Activated naive CD4-positive, alpha-beta T cell treated with anti-CD3 and anti-CD28 coated beads, Interleukin-2, amount 50 U/mL, for 24 hours (primary cell): ENCODE results near the gene ZNF229.
"Not testable (repeated sequence)": the region's sequence is repeated elsewhere in the genome, so short reads cannot be mapped to it uniquely, and the experiment has no call there.

Experiments used
- H3K27ac Mint-ChIP-seq: one replicate; pipeline ENCODE4 v1.8.0; 2021; ENCODE audit warnings: mild to moderate bottlenecking, mixed read lengths
- H3K27me3 Mint-ChIP-seq: one replicate; pipeline ENCODE4 v1.8.0; 2021; ENCODE audit warnings: mixed read lengths
- H3K36me3 Mint-ChIP-seq: one replicate; pipeline ENCODE4 v1.8.0; 2021; ENCODE audit warnings: mixed read lengths
- H3K4me1 Mint-ChIP-seq: one replicate; pipeline ENCODE4 v1.8.0; 2021; ENCODE audit warnings: mixed read lengths
- H3K4me3 Mint-ChIP-seq: one replicate; pipeline ENCODE4 v1.8.0; 2021; ENCODE audit warnings: mild to moderate bottlenecking, mixed read lengths
- H3K9me3 Mint-ChIP-seq: one replicate; pipeline ENCODE4 v1.8.0; 2021; ENCODE audit warnings: mixed read lengths

ZNF229 gene

DNA sequence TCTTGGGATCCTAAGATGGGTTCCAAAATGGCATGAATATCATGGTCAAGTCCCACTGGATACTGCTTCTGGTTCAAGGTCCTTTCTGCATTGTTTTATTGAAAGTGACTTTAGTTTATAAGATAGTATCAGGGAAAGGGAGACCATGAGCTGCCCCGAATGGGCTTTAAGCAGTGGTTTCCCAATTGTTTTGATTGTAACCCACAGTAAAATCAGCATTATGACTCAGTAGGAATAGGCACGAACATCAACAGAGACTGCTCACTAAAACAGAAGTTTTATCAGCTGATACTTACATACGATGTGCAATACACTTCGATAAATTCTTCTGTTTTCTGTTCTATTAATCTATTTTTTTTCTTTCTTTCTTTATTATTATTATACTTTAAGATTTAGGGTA lies 59.0 kb downstream of the ZNF229 start:
- not testable (repeated sequence) for H3K4me1 Mint-ChIP-seq, H3K27ac Mint-ChIP-seq, H3K4me3 Mint-ChIP-seq, H3K27me3 Mint-ChIP-seq
- Mint-ChIP-seq H3K9me3 (peaks cover 48% of the 10 kb centered on the region), H3K36me3 (peaks cover 59% of the 10 kb centered on the region)
